Neutrophil (primary cell): ENCODE measurements around the gene ZNF577.

ENCODE experiments used
- H3K27ac ChIP-seq: fragments of 200-600 bp; sonication (generic); 2 replicates; pipeline ENCODE4 v1.5.1; 2016; ENCODE audit warnings: mild to moderate bottlenecking, moderate library complexity
- H3K27me3 ChIP-seq: fragments of 200-600 bp; sonication (generic); 2 replicates; pipeline ENCODE4 v1.6.0; 2016; ENCODE audit warnings: mild to moderate bottlenecking
- H3K36me3 ChIP-seq: fragments of 200-600 bp; sonication (generic); 2 replicates; pipeline ENCODE4 v1.5.1; 2017
- H3K4me1 ChIP-seq, 2 experiments: fragments of 200-600 bp in 1 of 2; sonication (generic) in 1 of 2; 1 replicate in 1 of 2; 2 replicates in 1 of 2; pipeline versions ENCODE4 v1.5.1 to v1.6.1; 2013 to 2016; ENCODE audit warnings: low read depth in 1 of 2, low read length in 1 of 2, mild to moderate bottlenecking in 1 of 2, moderate library complexity in 1 of 2; ENCODE audit not compliant: control insufficient read depth in 1 of 2, insufficient read depth in 1 of 2
- H3K4me3 ChIP-seq, 2 experiments: fragments of 200-600 bp in 1 of 2; sonication (generic) in 1 of 2; 1 replicate in 1 of 2; 2 replicates in 1 of 2; pipeline ENCODE4 v1.5.1; 2013 to 2016; ENCODE audit warnings: low read depth in 1 of 2, low read length in 1 of 2, mild to moderate bottlenecking in 1 of 2, moderate library complexity in 1 of 2
- H3K9me3 ChIP-seq: fragments of 200-600 bp; sonication (generic); 2 replicates; pipeline ENCODE4 v1.5.1; 2016
- CTCF ChIP-seq: fragments of 200-600 bp; sonication (generic); IDR thresholded peaks from 2 replicates; pipeline ENCODE4 v1.5.1; 2016; ENCODE audit warnings: antibody characterized with exemption

Gene ZNF577

GRCh38 chr19:51837145-51837544 is 50.6 kb downstream of the ZNF577 start:
- Histone ChIP-seq H3K27ac (no peak overlapping the region), H3K9me3 (peaks cover 4% of the 10 kb centered on the region), H3K27me3 (no peaks in the 10 kb centered on the region), H3K4me3 (no peak overlapping the region), H3K36me3 (no peaks in the 10 kb centered on the region), H3K4me1 (no peaks in the 10 kb centered on the region)
- no peak for TF ChIP-seq CTCF

DNA sequence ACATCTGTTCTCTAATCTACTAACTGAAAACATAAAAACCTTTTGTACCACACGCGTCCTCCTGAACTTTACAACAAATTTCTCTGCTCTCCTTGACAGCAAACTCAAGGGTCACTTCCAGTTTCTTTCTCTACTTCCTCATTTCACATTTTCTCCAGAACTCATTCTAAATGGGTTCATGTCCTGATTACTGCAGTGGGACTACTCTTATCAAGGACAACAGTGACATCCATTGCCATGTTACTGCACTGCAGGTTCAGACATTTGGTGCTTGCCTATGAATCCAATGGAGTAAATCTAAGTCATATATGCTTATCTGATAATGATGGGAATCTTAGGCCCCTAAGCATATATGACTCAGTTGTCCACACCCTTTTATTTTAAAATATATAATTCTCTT is 57.5 kb downstream of the ZNF577 start:
- no peak overlapping the region for H3K4me3 ChIP-seq
- no peak for TF ChIP-seq CTCF
- no peaks in the 10 kb centered on the region for H3K4me1 ChIP-seq
- H3K27ac ChIP-seq, result no peak overlapping the region
- no peaks in the 10 kb centered on the region for H3K27me3 ChIP-seq
- H3K36me3 ChIP-seq, result no peaks in the 10 kb centered on the region
- H3K9me3 ChIP-seq, result no peaks in the 10 kb centered on the region

GRCh38 chr19:51824281-51825005 is 63.3 kb downstream of the ZNF577 start:
- Histone ChIP-seq H3K4me1 (peaks cover 0 to 3% of the 10 kb centered on the region in 2 experiments), H3K36me3 (no peaks in the 10 kb centered on the region), H3K27ac (no peak overlapping the region), H3K9me3 (peaks cover 5% of the 10 kb centered on the region), H3K27me3 (no peaks in the 10 kb centered on the region), H3K4me3 (no peak overlapping the region)
- TF ChIP-seq CTCF, result no peak

DNA sequence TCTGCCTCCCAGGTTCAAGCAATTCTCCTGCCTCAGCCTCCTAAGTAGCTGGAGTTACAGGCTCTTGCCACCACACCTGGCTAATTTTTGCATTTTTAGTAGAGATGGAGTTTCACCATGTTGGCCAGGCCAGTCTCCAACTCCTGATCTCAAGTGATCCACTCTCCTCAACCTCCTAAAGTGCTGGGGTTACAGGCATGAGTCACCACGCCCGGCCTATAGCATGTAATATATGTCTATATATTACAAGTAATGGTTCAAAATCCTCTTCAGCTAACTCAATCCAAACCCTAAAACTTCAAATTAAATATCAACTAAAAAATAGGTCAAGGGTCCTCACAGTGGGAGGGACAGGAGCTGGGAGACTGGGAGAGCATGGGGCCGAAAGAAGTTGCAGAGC is 64.8 kb downstream of the ZNF577 start:
- Histone ChIP-seq H3K36me3 (no peaks in the 10 kb centered on the region), H3K4me1 (peaks cover 0 to 3% of the 10 kb centered on the region in 2 experiments), H3K27ac (no peak overlapping the region), H3K27me3 (no peaks in the 10 kb centered on the region), H3K4me3 (no peak overlapping the region), H3K9me3 (peaks cover 5% of the 10 kb centered on the region)
- TF ChIP-seq CTCF, result no peak

- Histone ChIP-seq H3K4me1 (peaks cover 0 to 3% of the 10 kb centered on the region in 2 experiments), H3K4me3 (no peak overlapping the region), H3K36me3 (no peaks in the 10 kb centered on the region), H3K27me3 (no peaks in the 10 kb centered on the region), H3K27ac (no peak overlapping the region), H3K9me3 (peaks cover 5% of the 10 kb centered on the region)
- TF ChIP-seq CTCF, result no peak
These were observed 65.4 kb downstream of the ZNF577 start for GRCh38 chr19:51822325-51822724.
